ENCODE measurements around the gene FARS2.
A peak's percentile ranks its signal among the peaks of the same experiment; 100 is the strongest.

DNA sequence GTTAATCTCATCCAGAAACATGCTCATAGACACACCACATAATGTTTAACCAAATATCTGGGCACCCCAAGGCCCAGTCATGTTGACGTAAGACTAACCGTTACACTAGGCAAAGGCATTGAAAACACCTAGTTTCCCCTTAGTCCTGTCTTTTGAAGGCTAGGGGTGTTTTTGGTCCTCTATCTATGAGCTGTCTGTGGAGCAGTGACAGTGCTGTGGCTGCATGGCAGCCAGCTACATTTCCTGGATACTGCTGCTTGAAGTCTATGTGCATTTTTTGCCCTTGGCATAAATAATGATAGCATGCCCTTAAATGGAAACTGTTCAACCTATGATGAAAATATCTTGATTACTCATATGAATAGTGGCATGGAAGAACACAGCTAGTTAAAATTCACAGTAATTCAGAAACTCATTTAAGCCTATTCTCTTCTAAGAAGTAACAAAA is 18.6 kb downstream of the FARS2 start:
- TF ChIP-seq POLR2A (IDR thresholded peaks at IDR 0.05; ENCODE audit: low read depth, low read length) (peak; percentile 50; the same call in 1 of the 2 replicates), TAF1 (IDR thresholded peaks at IDR 0.05; ENCODE audit: borderline replicate concordance, low read depth, low read length) (no peak)
